NCI-H2029 treated with DMSO at 0.1 percent for 48 hours (cell line): ENCODE results near the gene CALM1.

Source experiments
- DNase-seq: peaks from one replicate; lab custom pipeline; 2025; lab: John Stamatoyannopoulos, UW

The CALM1 gene

DNA sequence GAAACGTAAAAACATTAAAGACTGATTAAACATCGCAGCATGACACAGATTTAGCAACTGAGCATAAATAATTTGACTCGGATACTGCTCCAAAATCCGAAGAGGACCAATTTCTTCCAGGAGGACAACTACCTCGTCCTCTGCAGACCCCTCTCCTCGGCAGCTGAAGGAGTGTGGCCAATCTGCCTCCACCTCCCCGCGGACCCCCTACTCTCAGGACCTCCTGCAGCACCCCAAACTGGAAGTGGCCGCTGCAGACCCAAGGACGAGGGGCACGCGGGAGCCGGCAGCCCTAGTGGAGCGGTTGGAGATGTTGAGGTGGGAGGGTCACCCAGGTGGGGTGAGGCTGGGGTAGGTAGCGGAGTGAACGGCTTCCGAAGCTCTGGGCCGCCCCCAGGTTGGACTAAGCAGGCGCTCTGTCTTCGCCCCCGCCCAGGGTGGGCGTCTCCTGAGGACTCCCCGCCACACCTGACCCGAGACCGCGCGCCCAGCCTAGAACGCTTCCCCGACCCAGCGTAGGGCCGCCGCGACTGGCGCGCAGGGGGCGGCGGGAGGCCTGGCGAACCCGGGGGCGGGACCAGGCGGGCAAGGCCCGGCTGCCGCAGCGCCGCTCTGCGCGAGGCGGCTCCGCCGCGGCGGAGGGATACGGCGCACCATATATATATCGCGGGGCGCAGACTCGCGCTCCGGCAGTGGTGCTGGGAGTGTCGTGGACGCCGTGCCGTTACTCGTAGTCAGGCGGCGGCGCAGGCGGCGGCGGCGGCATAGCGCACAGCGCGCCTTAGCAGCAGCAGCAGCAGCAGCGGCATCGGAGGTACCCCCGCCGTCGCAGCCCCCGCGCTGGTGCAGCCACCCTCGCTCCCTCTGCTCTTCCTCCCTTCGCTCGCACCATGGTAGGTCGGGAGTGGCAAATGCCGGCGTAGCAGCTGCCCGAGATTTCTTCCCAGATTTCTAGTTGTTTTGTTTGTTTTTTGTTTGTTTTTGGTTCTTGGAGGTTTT lies at the start of gene CALM1:
CALM1 (plus strand) TSS at position 689 of the 999 bp plus-strand sequence; CDS start at position 891, 202 bp downstream.
- no peak for DNase-seq

DNA sequence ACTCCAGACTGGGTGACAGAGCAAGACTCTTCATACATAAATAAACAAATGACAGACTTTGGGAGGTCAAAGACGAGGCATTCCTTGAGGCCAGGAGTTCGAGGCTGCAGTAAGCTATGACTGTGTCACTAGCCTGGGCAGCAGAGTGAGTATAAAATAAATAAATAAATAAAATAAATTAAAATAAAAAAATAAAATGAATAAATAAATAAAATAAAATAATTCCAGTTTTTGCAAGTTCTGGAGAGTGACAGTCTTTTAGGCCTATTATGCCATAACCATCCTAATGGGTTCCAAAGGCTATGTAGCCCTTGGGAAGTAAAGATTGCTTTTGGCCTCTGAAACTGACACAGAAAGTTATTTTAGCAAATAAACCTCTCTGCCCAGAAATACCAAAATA lies 48.6 kb upstream of the CALM1 start:
- no peak for DNase-seq

DNA sequence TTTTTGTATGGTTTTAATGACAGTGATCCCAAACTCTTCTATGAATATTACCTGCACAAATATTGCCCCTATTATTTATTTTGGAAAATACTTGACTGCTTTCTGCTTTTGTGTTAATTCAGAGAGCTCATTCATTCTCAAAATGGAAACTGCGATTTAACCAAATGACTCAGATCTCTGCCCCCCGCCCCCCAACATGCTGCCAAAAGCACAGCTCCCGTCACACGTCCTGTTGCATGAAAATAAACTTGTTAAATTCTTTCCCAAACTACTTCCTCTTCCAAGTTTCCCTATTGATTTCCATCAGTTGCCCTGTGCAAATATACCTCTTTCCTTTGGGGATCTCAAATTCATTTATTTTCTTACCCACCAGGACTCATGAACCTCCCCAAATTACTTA lies 47.1 kb upstream of the CALM1 start:
- DNase-seq, result no peak

DNA sequence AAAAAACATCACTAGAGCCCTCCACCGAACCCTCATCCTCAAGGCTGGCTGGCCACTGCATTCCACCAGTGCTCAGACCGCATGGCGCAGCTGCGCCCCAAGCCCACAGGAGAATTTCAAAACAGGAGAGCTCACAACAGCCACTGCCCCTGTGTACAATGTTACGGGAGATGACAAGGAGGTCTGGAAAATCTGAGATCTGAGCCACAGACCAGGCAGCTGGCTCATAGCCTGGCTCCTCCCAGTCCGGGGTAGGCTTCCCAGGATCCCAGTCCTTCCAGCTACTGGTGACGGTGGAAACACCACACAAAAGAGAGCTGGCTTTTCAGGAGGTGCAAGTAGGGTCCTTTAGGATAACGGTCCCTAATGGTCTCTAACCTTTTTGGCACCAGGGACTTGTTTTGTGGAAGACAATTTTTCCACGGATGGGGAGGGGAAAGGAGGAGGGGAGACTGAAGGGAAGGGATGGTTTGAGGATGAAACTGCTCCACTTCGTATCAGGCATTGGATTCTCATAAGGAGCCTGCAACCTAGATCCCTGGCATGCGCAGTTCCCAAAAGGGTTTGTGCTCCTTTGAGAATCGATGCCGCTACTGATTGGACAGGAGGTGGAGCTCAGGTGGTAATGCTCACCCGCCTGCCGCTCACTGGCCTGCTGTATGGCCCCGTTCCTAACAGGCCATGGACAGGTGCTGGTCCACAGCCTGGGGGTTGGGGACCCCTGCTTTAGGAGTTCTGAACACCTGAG lies 42.1 kb upstream of the CALM1 start:
- DNase-seq, result no peak

DNA sequence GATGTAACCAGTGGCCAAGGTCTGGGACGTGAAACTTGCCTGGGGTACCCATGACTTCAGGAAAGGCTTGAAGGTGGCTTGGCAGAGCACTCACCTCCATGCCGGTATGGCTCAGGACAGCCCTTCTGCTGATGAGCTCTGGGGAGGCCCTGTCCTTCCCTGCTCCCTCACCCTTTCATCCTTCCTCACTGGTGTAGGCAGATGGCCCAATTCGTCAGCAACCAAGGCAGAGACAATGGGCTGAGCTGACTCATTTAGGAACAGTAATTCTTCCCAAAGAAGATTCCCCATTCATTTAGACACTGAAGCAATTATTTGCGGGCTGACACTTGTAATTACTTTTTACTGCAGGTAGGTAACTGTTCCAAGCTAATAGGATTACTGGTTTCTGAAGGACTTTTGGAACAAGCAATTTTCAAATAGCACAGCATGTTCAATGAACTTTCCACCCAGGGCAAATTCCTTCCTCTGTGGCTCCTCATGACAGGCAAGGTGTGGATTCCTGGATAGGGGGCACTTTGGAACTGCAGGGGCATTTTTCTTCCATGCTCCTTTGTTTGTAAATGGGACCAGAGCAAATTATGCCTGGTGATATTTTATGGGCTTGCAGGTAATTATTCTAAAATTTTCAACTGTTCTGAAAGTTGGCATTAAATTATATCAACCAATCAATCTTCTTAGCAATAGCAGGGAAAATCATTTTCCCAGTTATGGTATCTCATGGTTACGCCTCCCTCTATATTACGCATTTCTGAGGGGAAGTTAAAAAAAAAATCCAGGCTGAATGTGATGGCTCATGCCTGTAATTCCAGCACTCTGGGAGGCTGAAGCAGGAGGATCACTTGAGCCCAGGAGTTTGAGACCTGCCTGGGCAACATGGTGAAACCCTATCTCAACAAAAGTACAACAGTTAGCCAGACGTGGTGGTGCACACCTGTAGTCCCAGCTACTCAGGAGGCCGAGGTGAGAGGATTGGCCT lies 41.0 kb upstream of the CALM1 start:
- DNase-seq, result no peak

DNA sequence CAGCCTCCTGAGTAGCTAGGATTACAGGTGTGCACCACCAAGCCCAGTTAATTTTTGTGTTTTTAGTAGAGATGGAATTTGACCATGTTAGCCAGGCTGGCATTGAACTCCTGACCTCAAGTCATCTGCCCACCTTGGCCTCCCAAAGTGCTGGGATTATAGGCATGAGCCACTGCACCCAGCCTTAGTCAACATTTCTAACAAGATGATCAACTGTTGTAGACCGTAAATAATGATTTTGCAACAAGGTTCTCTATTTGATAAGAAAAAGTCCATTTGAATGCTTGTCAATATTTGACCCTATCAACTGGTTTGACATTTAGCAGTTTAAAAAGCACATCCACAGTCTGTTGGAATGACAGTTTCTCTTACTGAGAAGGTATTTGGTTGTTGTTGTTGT lies 39.9 kb upstream of the CALM1 start:
- DNase-seq, result no peak

DNA sequence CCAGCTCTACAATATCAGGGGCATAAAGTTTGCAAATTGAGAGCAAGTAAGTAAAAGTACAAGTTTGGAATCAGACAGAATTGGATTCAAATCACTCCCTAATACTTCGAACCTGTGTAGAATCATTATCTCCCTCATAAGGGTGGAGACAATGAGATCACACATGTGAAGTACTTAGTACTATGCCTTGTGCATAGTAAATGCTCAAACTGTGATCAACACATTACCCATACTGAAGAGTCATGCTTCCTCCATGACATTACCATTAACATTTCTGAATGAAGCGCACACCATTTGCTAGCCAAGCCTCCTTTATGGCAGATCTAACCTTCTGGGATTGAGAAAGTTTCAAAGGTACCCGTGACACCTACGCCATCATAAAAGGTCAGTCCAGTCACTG lies 38.5 kb upstream of the CALM1 start:
- DNase-seq, result no peak

DNA sequence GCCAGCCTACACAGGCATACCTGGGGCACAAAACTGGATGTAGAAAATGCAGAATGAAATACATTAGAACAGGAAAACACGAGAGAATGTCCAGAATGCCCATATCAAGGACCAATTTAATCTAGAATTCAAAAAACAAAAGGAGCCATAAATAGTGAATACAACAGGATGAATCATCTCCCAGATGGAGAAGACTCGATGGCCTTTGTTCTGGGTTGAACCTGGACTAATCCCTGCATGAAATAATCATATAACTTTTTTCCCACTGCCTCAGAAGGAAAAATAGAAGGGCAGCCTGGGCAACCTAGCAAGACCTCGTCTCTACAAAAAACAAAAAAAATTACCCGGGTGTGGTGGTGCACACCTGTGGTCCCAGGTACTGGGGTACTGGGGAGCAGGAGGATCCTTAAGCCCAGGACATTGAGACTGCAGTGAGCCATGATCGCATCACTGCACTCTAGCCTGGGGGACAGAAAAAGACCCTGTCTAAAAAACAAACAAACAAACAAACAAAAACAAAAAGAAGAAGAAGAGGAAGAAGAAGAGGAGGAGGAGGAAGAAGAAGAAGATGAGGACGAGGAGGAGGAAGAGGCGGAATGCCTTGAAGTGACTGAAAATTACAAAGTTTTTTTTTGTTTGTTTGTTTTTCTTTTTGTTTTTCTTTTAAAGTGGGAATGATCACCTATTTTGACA lies 34.8 kb upstream of the CALM1 start:
- no peak for DNase-seq

DNA sequence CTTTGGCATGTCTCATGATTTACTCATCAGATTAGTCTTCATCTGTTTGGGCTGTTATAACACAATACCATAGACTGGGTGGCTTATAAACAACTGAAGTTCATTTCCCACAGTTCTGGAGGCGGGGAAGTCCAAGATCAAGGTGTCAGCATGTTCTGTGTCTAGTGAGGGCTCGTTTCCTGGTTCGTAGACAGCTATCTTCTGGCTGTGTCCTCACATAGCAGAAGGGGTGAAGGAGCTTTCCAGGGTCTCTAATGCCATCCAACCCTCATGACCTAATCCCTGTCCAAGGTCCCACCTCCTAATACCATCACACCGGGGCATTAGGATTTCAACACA lies 34.3 kb upstream of the CALM1 start:
- DNase-seq, result no peak

DNA sequence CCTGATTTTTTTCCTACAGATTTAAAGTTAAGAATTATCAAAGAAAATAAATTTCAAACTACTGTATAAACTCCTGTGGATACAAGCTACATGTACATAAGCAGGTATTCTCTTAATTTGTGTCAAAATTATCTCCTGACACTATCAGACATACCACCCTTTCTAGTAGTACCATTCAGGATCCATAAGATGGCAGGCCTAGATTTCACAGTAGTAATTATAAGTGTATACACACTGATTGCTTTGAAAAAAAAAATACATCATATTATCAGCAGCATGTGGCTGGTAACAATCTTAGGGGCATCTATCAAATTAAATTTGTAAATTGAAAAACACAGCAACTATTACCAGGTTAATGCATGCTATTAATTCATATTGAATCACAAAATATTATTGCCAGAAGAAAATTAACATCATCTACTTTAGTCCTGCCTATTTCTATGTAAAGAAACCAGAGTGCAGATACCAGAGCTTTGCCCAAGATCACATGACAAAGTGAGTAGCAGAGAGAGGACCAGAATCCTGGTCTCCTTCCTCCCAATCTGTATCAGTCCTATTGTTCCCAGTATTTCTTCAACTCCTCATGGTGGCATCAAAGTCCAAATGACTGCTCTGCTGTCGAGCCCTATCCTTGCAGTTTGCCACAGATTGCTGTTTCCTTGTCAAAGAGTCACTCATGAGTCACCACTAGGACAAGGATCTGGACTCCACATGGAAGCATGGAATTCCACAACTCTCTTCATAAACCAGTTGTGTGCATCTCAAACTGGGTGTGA lies 27.7 kb upstream of the CALM1 start:
- no peak for DNase-seq

DNA sequence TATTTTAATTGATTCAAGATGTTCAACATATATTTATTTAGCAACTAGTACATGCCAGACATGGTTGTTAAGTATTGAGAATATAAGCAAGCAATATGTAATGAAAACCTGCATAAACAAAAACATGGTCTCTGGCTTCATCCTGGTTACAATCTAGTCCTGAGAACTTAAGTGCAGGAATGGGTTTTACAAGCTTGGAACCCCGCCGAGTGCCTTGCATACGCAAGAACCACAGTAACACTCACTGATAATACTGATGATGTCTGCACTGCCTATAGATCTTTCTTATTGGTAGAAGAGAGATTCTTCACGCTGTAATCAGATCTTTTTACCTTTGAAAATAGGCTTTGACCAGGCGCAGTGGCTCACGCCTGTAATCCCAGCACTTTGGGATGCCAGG lies 22.9 kb upstream of the CALM1 start:
- DNase-seq, result no peak

DNA sequence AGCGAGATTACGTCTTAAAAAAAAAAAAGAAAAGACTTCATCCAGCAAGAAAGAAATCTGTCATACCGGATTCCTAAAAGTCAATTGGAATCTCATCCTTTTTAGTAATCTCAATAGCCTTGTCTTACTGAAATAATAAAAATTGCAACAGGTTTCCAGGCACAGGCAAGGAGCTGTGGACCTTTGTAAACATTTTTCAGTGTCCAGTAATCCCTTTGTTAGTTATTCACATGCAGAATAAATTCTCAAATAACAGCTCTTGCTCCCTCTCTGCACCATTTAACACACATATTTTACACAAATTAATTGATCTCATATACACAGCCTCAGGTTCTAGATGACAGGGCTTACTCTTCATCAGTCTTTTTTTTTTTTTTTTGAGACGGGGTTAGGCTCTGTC lies 22.0 kb upstream of the CALM1 start:
- DNase-seq, result no peak

DNA sequence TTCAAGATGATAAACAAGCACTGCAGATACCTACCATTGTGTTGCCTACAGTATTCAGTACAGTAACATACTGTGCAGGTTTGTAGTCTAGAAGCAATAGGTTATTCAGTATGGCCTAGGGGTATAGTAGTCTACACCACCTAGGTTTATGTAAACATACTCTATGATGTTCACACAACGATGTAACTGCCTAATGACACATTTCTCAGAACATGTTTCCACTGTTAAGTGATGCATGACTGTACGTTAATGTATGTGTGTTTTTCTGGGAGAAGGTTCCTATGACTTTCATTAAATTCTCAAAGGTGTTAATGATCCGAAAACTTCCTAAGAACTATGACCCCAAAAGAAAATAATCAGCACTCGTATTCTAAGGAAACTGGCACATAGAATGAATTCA lies 20.9 kb upstream of the CALM1 start:
- DNase-seq, result no peak

DNA sequence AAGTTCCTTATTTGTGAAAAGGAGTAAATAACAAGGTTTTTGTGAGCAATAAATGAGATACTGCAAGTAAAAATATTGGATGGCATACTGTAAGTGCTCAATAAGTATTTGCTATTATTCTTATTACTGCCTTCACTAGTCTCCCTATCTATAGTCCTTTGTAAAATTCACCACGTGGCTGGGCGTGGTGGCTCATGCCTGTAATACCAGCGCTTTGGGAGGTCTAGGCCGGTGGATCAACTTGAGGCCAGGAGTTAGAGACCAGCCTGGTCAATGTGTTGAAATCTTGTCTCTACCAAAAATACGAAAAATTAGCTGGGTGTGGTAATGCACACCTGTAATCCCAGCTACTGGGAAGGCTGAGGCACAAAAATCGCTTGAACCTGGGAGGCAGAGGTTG lies 18.6 kb upstream of the CALM1 start:
- DNase-seq, result no peak

DNA sequence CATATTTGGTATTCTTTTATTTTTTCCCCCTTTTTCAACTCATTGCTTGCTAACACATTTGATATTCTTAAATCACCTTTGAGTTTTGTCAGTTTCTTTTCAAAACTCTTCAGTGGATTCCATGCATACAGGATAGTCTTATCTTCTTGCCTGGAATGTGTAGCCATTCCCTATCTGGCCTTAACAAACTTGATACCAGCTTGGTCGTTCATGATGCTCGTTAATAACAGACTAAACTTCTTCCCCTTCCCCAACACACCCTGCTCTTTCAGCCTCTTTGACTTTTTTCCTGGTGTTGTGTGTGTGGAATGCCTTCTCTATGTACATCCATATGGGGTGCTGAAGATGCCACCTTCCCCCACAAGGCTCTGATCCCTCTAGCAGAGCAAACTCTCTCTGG lies 17.7 kb upstream of the CALM1 start:
- DNase-seq, result no peak

DNA sequence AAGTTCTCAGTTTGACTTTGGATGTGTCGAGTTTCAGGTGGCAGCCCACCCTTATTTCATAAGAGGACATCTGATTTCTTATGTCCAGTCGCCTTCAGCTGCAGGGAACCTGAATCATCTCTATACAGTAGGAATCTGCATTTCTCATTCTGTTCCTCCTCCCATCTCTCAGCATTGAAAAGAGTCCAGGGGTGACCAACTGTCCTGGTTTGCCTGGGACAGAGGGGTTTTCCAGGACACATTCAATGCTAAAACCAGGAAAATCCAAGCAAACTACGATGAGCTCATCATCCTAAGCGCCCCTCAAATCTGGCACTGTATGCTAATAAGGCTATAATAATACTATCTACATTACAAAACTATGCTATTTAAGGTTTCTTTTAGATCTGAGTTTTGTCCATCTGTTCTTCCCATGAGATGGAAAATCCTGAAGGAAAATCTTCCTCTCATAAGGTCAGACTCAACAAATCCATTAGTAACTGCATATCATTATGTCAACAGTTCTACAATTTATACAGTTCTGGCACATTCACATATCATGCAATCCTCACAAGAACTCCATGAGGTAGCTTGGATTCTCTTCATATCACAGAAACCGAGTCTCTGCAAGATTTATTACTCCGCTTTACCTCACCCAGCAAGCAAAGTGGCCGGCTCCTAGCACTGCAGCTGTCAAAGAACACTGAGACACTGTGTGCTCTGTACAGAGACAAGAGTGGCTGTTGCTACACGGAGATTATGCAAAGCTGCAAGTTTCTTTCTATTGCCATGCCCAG lies 15.6 kb upstream of the CALM1 start:
- no peak for DNase-seq

DNA sequence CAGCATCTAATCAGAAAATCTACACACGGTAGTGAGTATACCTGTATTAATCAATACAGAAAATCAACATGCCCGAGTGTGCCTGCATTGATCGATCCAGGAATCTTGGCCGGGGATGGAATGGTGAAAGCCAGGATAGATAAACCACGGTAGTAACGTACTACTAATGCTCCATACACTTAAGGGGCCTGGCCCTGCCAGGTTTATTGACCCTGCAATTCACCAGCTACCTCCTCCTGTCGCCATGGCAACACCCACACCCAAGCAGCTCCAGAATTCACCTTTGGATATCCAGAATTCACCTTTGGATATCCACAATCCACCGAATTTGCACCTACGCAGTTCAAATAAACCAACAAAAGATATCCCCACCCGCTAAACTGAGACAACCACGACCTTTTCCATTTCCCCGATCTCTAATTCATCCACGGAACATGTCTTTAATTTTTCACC lies 14.8 kb upstream of the CALM1 start:
- peak; percentile 11 for DNase-seq

DNA sequence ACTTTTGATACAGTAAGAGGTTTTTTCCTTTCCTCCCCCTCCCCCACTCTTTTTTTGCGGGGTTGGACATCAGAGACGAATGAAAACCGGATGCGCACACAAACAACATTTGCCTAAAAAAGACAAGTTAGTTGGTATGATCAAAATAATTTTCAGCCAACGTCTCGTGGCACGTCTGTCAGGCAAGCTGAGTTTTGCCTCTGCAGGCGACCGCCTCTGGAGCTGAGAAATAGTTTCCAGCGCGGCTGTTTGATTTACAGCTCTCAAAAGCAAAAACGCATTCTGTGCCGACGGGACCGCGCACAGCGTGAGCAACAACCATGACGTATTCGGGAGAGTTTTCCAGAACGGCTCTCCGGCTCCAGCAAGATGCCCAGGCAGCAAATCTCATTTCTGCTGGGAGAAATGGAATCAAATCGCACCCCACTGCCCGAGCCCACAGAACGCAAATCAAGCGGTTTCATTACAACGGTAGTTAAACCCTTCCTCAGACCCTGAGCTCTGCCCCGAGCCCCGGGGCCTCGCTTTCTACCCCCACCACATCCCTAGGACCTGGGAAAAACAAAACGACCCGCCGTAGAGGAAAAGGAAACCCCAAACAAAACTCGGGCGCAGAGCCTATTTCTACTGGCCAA lies 14.2 kb upstream of the CALM1 start:
- no peak for DNase-seq

DNA sequence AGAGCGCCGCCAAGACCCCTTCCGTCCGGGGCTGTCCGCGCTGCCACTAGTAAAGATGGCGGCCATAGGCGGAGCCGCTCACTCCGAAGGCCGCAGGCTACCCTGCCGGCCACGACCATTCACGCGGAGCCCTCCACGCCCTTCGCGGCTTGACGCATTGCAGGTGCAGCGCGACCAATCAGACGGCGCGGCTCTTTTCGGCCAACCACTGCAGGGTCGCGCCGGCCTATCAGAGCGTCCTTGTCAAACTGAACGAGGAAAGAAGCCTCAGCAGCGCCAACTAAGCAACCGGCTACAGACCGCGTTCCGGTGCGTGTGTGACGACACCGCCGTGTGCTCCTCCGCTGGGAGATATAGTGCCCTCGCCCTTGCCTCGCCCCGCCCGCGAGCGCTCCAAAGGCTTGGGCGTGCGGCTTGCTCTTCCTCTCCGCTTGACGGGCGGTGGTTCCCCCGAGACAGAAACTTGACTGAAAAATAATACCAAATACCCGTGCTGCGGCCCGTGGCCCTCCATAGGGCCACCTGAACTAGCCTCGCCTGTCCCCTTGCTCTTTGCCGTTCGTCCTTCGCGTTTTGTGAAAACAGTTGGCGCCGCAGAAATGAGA lies 13.6 kb upstream of the CALM1 start:
- peak; percentile 70 for DNase-seq
